Nucleus accumbens (tissue), 56 donors: Measurements from ENCODE around the gene ABCA1.
A peak's percentile ranks its signal among the peaks of the same experiment; 100 is the strongest.
"Not testable (repeated sequence)": the region's sequence is repeated elsewhere in the genome, so short reads cannot be mapped to it uniquely, and the experiment has no call there.

Experiments
- DNase-seq, 56 donors: peaks; one replicate each; lab custom pipeline; 2025; lab: John Stamatoyannopoulos, UW

The ABCA1 gene

GRCh38 chr9:104906441-104907277 is 21.3 kb downstream of the ABCA1 start:
- peak in 4 of 56 donors; percentile 15 to 74 (median 36) for DNase-seq

- DNase-seq: no peak
These were observed 22.0 kb downstream of the ABCA1 start for GRCh38 chr9:104905931-104906330.

- peak in 1 of 56 donors; percentile 13 for DNase-seq
These were observed 22.6 kb downstream of the ABCA1 start for GRCh38 chr9:104905153-104905901.

GRCh38 chr9:104903609-104904008 is 24.3 kb downstream of the ABCA1 start:
- DNase-seq: peak in 3 of 56 donors; percentile 8 to 68 (median 22)

- no peak for DNase-seq
These were observed 27.1 kb downstream of the ABCA1 start for GRCh38 chr9:104900871-104901270.

GRCh38 chr9:104900324-104900723 is 27.6 kb downstream of the ABCA1 start:
- no peak for DNase-seq

GRCh38 chr9:104899759-104900247 is 28.2 kb downstream of the ABCA1 start:
- no peak for DNase-seq

- not testable (repeated sequence) for DNase-seq
These were observed 29.6 kb downstream of the ABCA1 start for GRCh38 chr9:104898376-104898775.

GRCh38 chr9:104896131-104896530 is 31.8 kb downstream of the ABCA1 start:
- no peak for DNase-seq

GRCh38 chr9:104895572-104895971 is 32.4 kb downstream of the ABCA1 start:
- no peak for DNase-seq

- DNase-seq: no peak
These were observed 35.3 kb downstream of the ABCA1 start for GRCh38 chr9:104892701-104893100.

- DNase-seq: no peak
These were observed 37.6 kb downstream of the ABCA1 start for GRCh38 chr9:104890433-104890770.

- no peak for DNase-seq
These were observed 41.9 kb downstream of the ABCA1 start for GRCh38 chr9:104885818-104886709.

- DNase-seq: no peak
These were observed 44.8 kb downstream of the ABCA1 start for GRCh38 chr9:104883169-104883568.

- no peak for DNase-seq
These were observed 45.4 kb downstream of the ABCA1 start for GRCh38 chr9:104882566-104882965.

- peak in 2 of 56 donors; percentile 5 to 8 for DNase-seq
These were observed 45.9 kb downstream of the ABCA1 start for GRCh38 chr9:104882086-104882485.

GRCh38 chr9:104879555-104880309 is 48.2 kb downstream of the ABCA1 start:
- no peak for DNase-seq

- DNase-seq: no peak
These were observed 51.4 kb downstream of the ABCA1 start for GRCh38 chr9:104876587-104876986.

GRCh38 chr9:104875897-104876296 is 52.1 kb downstream of the ABCA1 start:
- no peak for DNase-seq

- DNase-seq: no peak
These were observed 52.6 kb downstream of the ABCA1 start for GRCh38 chr9:104875320-104875719.
